Neural cell (in vitro differentiated cells): Measurements from ENCODE around the gene LIMCH1. TPM values are rescaled to one million over a fixed set of nuclear protein-coding genes. Genes with fewer than 3 reads are reported as not detected.
"Not testable (repeated sequence)": the region's sequence is repeated elsewhere in the genome, so short reads cannot be mapped to it uniquely, and the experiment has no call there.

ENCODE experiments used
- H2AFZ ChIP-seq: fragments of 200-600, 300-800 bp; sonication (generic), shearing (Covaris generic); 2 replicates; pipeline ENCODE4 v1.6.0; 2014; ENCODE audit warnings: low read depth, mild to moderate bottlenecking, antibody characterized with exemption, low read length, moderate library complexity
- H3F3A ChIP-seq: fragments of 200-600 bp; shearing (Covaris generic); 2 replicates; pipeline ENCODE4 v1.6.1; 2016; ENCODE audit warnings: mild to moderate bottlenecking, moderate library complexity, mixed read lengths, antibody characterized with exemption, low read length; ENCODE audit not compliant: insufficient read depth, poor library complexity, severe bottlenecking
- H3K27ac ChIP-seq: fragments of 200-600, 300-800 bp; sonication (generic), shearing (Covaris generic); 2 replicates; pipeline ENCODE4 v1.5.1; 2014; ENCODE audit warnings: mild to moderate bottlenecking, low read length, moderate library complexity
- H3K27me3 ChIP-seq: fragments of 300-800, 200-600 bp; sonication (generic), shearing (Covaris generic); 2 replicates; pipeline ENCODE4 v1.6.0; 2014; ENCODE audit warnings: mild to moderate bottlenecking, low read depth, low read length, moderate library complexity; ENCODE audit not compliant: insufficient read depth
- H3K36me3 ChIP-seq: fragments of 300-800, 200-600 bp; sonication (generic), shearing (Covaris generic); 2 replicates; pipeline ENCODE4 v1.5.1; 2014; ENCODE audit warnings: mild to moderate bottlenecking, antibody characterized with exemption, low read length, moderate library complexity; ENCODE audit not compliant: insufficient read depth
- H3K4me2 ChIP-seq: fragments of 300-800, 200-600 bp; sonication (generic), shearing (Covaris generic); 2 replicates; pipeline ENCODE4 v1.6.0; 2014; ENCODE audit warnings: mild to moderate bottlenecking, low read length
- H3K4me3 ChIP-seq: fragments of 300-800, 200-600 bp; sonication (generic), shearing (Covaris generic); 2 replicates; pipeline ENCODE4 v1.5.1; 2014; ENCODE audit warnings: mild to moderate bottlenecking, low read length, moderate library complexity
- H3K79me2 ChIP-seq: fragments of 200-600 bp; shearing (Covaris generic); replicated peaks from 2 replicates; pipeline ENCODE4 v1.6.0; 2014; ENCODE audit warnings: mild to moderate bottlenecking, low read length, moderate library complexity; ENCODE audit not compliant: insufficient read depth
- H3K9ac ChIP-seq: fragments of 300-800, 200-600 bp; sonication (generic), shearing (Covaris generic); 2 replicates; pipeline ENCODE4 v1.6.1; 2016; ENCODE audit warnings: mild to moderate bottlenecking, low read length, mixed read lengths
- H3K9me2 ChIP-seq: fragments of 200-600 bp; shearing (Covaris generic); 2 replicates; pipeline ENCODE4 v1.6.1; 2016; ENCODE audit warnings: mild to moderate bottlenecking, low read length, mixed read lengths; ENCODE audit not compliant: insufficient read depth
- H3K9me3 ChIP-seq: fragments of 200-600, 300-800 bp; sonication (generic), shearing (Covaris generic); 2 replicates; pipeline ENCODE4 v1.6.1; 2016; ENCODE audit warnings: mild to moderate bottlenecking, mixed run types, low read length, moderate library complexity, mixed read lengths
- H4K20me1 ChIP-seq: fragments of 200-600 bp; shearing (Covaris generic); 2 replicates; pipeline ENCODE4 v1.6.1; 2016; ENCODE audit warnings: mild to moderate bottlenecking, mixed run types; ENCODE audit not compliant: insufficient read depth
- CTCF ChIP-seq: fragments of 450-650 bp; IDR thresholded peaks from 2 replicates; pipeline ENCODE4 v1.5.1; 2014; ENCODE audit warnings: antibody characterized with exemption, mild to moderate bottlenecking, moderate library complexity; ENCODE audit not compliant: poor library complexity, severe bottlenecking
- EP300 ChIP-seq: fragments of 450-650 bp; conservative IDR thresholded peaks from 2 replicates; pipeline ENCODE4 v1.6.1; 2014; ENCODE audit warnings: antibody characterized with exemption, mild to moderate bottlenecking, moderate library complexity; ENCODE audit not compliant: poor library complexity, severe bottlenecking
- EZH2 ChIP-seq: fragments of 200-600, 300-800 bp; shearing (Covaris generic), sonication (generic); IDR thresholded peaks from 2 replicates; pipeline ENCODE4 v1.6.1; 2014; ENCODE audit warnings: antibody characterized with exemption, low read length, borderline replicate concordance, mild to moderate bottlenecking; ENCODE audit not compliant: insufficient read depth, poor library complexity, severe bottlenecking
- MXI1 ChIP-seq: fragments of 450-650 bp; conservative IDR thresholded peaks from 2 replicates; pipeline ENCODE4 v1.6.1; 2014; ENCODE audit warnings: antibody characterized with exemption, mild to moderate bottlenecking; ENCODE audit not compliant: poor library complexity, severe bottlenecking
- POLR2AphosphoS5 ChIP-seq: IDR thresholded peaks from 2 replicates; pipeline ENCODE4 v1.6.1; 2012
- RAD21 ChIP-seq: fragments of 450-650 bp; conservative IDR thresholded peaks from 2 replicates; pipeline ENCODE4 v1.6.1; 2014; ENCODE audit warnings: antibody characterized with exemption, mild to moderate bottlenecking, moderate library complexity
- REST ChIP-seq: IDR thresholded peaks from 2 replicates; pipeline ENCODE4 v1.6.1; 2012; ENCODE audit warnings: borderline replicate concordance
- SMC3 ChIP-seq: fragments of 450-650 bp; conservative IDR thresholded peaks from 2 replicates; pipeline ENCODE4 v1.6.1; 2014; ENCODE audit warnings: antibody characterized with exemption, mild to moderate bottlenecking, moderate library complexity; ENCODE audit not compliant: poor library complexity
- TAF1 ChIP-seq: IDR thresholded peaks from 2 replicates; pipeline ENCODE4 v1.6.1; 2012; ENCODE audit warnings: low read depth
- polyA plus RNA-seq: library from polyadenylated mRNA; depleted of rRNA; stranded (reverse); fragments of >200 nt; gene quantifications from 2 replicates; pipeline ENCODE4 v1.2.3, GENCODE V29; 2014

The LIMCH1 gene
- polyA plus RNA-seq, 1 donor from 2014 or later: 9.1 TPM

GRCh38 chr4:41646862-41647261, 108.9 kb downstream of the LIMCH1 start:
- H3F3A ChIP-seq: no peaks in the 10 kb centered on the region
- H4K20me1 ChIP-seq: no peaks in the 10 kb centered on the region
- H3K79me2 ChIP-seq: no peaks in the 10 kb centered on the region
- H3K27ac ChIP-seq: no peak overlapping the region
- H3K36me3 ChIP-seq: no peaks in the 10 kb centered on the region
- no peak overlapping the region for H3K4me3 ChIP-seq
- H3K4me2 ChIP-seq: no peak overlapping the region
- no peak overlapping the region for H3K9ac ChIP-seq
- no peak for TF ChIP-seq SMC3
- no peak for TF ChIP-seq CTCF
- TF ChIP-seq REST: no peak
- no peak for TF ChIP-seq MXI1
- no peak for TF ChIP-seq TAF1
- no peak overlapping the region for H2AFZ ChIP-seq
- no peaks in the 10 kb centered on the region for H3K9me2 ChIP-seq
- H3K27me3 ChIP-seq: peaks cover 12% of the 10 kb centered on the region
- no peaks in the 10 kb centered on the region for H3K9me3 ChIP-seq

GRCh38 chr4:41647383-41647782, 109.4 kb downstream of the LIMCH1 start:
- Histone ChIP-seq H2AFZ (no peak overlapping the region), H3K27me3 (peaks cover 12% of the 10 kb centered on the region), H3K9me2 (no peaks in the 10 kb centered on the region), H3K36me3 (no peaks in the 10 kb centered on the region), H3K9ac (no peak overlapping the region), H3K9me3 (no peaks in the 10 kb centered on the region), H3K79me2 (no peaks in the 10 kb centered on the region), H3F3A (no peaks in the 10 kb centered on the region), H3K4me3 (no peak overlapping the region), H4K20me1 (no peaks in the 10 kb centered on the region), H3K27ac (no peak overlapping the region), H3K4me2 (no peak overlapping the region)
- TF ChIP-seq RAD21 (no peak), CTCF (no peak), EZH2 (no peak), MXI1 (no peak), POLR2AphosphoS5 (no peak), TAF1 (no peak), REST (no peak), EP300 (no peak), SMC3 (no peak)

- not testable (repeated sequence) for H3K36me3 ChIP-seq, H3K79me2 ChIP-seq, H3F3A ChIP-seq, H3K27me3 ChIP-seq, H3K4me2 ChIP-seq, H2AFZ ChIP-seq, H4K20me1 ChIP-seq, H3K9ac ChIP-seq, H3K27ac ChIP-seq, H3K9me3 ChIP-seq, H3K9me2 ChIP-seq, H3K4me3 ChIP-seq
Observed at GRCh38 chr4:41651150-41651549, 113.2 kb downstream of the LIMCH1 start.
